AG04449 (cell line): Measurements from ENCODE around the gene TRAF3.
A peak's percentile ranks its signal among the peaks of the same experiment; 100 is the strongest.

Source experiments
- CTCF ChIA-PET: fragments of 350-600 bp; formaldehyde crosslinking; extraction: SDS; loops from one replicate; lab custom pipeline; 2021; ENCODE audit warnings: antibody characterized with exemption; lab: Yijun Ruan, JAX
- POLR2A ChIA-PET: fragments of 400-600, 350-600 bp; formaldehyde crosslinking; extraction: SDS; loops from one replicate; lab custom pipeline; 2020; ENCODE audit warnings: antibody characterized with exemption, inconsistent platforms; lab: Yijun Ruan, JAX
- DNase-seq: peaks from one replicate; pipeline ENCODE4 v3.0.0-alpha.2; 2010; ENCODE audit warnings: low read depth, low spot score
- H3K4me3 ChIP-seq: 2 replicates; pipeline ENCODE4 v1.5.1; 2011; ENCODE audit warnings: low read depth, mild to moderate bottlenecking, control low read depth, low read length
- CTCF ChIP-seq: IDR thresholded peaks from one replicate; pipeline ENCODE4 v1.5.1; 2011; ENCODE audit warnings: mild to moderate bottlenecking, moderate library complexity, low read length, control low read depth, inconsistent platforms; ENCODE audit not compliant: insufficient read depth; ENCODE audit errors: missing control alignments

Gene TRAF3

GRCh38 chr14:102927346-102927877, 150.2 kb downstream of the TRAF3 start:
- DNase-seq, result no peak
- ChIA-PET CTCF (interaction anchor here (1.3 kb wide), 2 partner anchors 233 kb away, joined by 4 to 6 read pairs; no protein-coding TSS in a partner anchor), POLR2A (no interaction called here)
- H3K4me3 ChIP-seq, result no peak overlapping the region
- no peak for TF ChIP-seq CTCF

DNA sequence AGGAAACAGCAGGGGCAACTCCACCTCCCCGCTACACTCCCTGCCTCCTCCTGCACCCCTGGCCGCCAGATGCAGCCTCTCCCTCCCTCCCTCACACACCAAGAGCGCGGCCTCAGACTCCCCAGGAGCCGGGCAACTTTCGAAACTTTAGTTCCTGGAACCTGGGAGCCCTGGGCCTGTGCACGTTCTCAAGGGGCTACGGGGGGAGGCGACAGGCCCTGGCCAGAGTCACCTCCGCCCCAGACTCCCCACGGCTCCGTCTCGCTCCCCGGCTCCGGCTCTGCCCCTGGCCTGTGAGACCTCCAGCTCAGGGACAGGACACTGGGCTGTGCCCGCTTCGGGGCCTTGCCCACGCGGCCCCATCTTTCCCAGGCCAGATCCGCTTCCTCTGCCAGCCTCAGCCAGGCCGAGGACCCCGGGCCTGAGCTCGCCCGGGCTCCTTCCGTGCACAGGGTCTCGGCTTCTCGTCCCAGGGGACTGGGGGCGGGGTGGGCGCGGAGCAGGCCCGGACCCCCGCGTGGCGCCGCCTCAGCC, 150.7 kb downstream of the TRAF3 start:
- DNase-seq, result no peak
- POLR2A ChIA-PET, result no interaction called here
- CTCF ChIA-PET, result interaction anchor here (1.0 to 1.3 kb wide), 2 partner anchors 233 to 405 kb away, joined by 3 to 6 read pairs; no protein-coding TSS in a partner anchor
- peak overlapping the region; percentile 49 for H3K4me3 ChIP-seq
- no peak for TF ChIP-seq CTCF

GRCh38 chr14:102928412-102929240, 151.4 kb downstream of the TRAF3 start:
- ChIA-PET POLR2A (no interaction called here), CTCF (interaction anchor here (1.0 to 1.3 kb wide), 2 partner anchors 234 to 405 kb away, joined by 3 to 6 read pairs; no protein-coding TSS in a partner anchor)
- H3K4me3 ChIP-seq, result peak overlapping the region; percentile 49
- no peak for DNase-seq
- TF ChIP-seq CTCF, result no peak

- DNase-seq, result no peak
- POLR2A ChIA-PET, result no interaction called here
- CTCF ChIA-PET, result no interaction called here
- no peak for TF ChIP-seq CTCF
- H3K4me3 ChIP-seq, result peak overlapping the region; percentile 49
Observed at GRCh38 chr14:102929241-102930137, 152.2 kb downstream of the TRAF3 start.

DNA sequence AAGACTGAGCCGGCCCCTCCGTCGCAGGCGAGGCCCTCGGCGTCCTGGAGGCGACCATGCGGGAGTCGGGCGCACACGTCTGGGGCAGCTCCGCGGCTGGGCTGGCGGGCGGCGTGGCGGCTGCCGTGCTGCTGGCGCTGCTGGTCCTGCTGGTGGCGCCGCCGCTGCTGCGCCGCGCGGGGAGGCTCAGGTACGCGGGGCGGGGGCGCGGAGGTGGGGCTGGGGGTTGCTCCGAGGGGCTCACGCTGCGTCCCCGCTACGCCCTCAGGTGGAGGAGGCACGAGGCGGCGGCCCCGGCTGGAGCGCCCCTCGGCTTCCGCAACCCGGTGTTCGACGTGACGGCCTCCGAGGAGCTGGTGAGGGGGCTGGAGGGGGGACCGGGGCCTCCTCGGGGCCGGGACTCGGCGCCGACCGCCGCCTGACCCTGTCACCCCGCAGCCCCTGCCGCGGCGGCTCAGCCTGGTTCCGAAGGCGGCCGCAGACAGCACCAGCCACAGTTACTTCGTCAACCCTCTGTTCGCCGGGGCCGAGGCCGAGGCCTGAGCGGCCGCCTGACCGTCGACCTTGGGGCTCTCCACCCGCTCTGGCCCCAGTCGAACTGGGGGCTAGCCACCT, 153.0 kb downstream of the TRAF3 start:
- POLR2A ChIA-PET, result no interaction called here
- CTCF ChIA-PET, result interaction anchor here (1.1 to 1.7 kb wide), 2 partner anchors 14 to 235 kb away, joined by 3 to 5 read pairs; no protein-coding TSS in a partner anchor
- H3K4me3 ChIP-seq, result no peak overlapping the region

More for the DNA sequence above, 153.0 kb downstream of the TRAF3 start:
- no peak for TF ChIP-seq CTCF
- no peak for DNase-seq
